NCI-H1930 (cell line): Measurements from ENCODE around the gene UBE2D2.
"Not testable (repeated sequence)": the region's sequence is repeated elsewhere in the genome, so short reads cannot be mapped to it uniquely, and the experiment has no call there.

ENCODE experiments used
- DNase-seq, 2 experiments: peaks; one replicate each; lab custom pipeline; 2025; lab: John Stamatoyannopoulos, UW

UBE2D2 gene

GRCh38 chr5:139560752-139561654 is at the start of gene UBE2D2:
Gene UBE2D2, plus strand, starts transcription at chr5:139561339. Its CDS starts 453 bp downstream, at chr5:139561792.
- peak; percentile 86 to 94 for DNase-seq

DNA sequence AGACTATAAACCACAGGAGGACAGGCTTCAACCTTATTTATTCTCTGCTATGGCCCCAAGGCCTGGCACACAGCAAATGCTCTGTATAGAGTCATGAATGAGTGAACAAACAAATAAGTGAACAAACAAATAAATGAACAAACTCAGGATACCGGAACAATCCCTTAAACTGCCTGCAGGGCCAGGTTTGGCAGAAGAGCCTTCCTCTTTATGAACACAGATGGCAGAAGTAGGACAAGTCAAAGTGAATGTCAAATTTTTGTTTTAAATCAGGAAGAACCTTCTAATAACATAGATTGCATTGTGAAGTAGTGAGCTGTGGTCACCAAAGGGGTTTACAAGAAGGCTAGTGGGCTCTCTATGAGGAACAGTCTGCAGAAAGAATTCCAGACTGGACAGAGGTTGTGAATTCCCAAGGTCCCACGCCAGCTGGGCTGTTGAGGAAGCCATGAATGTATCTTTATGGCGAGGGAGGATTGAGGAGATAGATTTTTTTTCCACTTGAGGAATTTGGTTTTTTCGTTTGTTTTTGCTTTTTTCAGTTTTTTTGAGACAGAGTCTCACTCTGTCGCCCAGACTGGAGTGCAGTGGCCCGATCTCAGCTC is 48.3 kb upstream of the UBE2D2 start:
- DNase-seq = no peak

- DNase-seq = peak; percentile 18 to 42
Observed at GRCh38 chr5:139513434-139513833, 47.7 kb upstream of the UBE2D2 start.

DNA sequence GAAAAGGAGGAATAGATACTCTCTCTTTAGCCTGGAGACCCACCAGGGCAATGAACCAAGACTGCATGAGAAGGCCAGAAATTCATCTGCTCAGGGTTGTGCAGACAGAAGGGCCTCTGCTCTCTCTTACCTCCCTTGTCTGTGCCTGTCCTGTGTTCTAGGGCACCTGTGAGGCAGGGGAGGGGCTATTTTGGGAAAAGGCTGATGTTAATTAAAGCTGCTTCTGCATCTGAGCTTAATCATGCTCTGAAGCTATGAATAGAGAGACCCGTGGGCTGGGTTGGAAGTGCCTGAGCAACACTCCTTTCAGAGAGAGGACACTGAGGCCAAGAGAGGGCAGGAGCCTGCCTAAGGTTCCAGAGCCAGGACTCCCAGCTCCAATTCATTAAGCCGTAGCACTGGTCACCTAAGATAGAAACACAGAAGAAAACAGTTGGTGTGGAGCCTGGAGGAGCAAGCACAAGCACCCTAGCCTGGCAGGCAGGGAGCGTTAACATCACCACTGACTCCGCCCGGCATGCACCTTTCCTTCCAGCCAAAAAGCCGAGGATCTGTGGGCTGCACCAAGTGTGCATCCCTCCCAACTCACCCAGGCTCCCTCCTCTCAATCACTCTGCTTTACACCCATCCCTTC is 47.2 kb upstream of the UBE2D2 start:
- no peak for DNase-seq

GRCh38 chr5:139514486-139514856 is 46.7 kb upstream of the UBE2D2 start:
- DNase-seq = no peak

GRCh38 chr5:139517683-139518564 is 43.2 kb upstream of the UBE2D2 start:
- DNase-seq = peak; percentile 49 to 84

DNA sequence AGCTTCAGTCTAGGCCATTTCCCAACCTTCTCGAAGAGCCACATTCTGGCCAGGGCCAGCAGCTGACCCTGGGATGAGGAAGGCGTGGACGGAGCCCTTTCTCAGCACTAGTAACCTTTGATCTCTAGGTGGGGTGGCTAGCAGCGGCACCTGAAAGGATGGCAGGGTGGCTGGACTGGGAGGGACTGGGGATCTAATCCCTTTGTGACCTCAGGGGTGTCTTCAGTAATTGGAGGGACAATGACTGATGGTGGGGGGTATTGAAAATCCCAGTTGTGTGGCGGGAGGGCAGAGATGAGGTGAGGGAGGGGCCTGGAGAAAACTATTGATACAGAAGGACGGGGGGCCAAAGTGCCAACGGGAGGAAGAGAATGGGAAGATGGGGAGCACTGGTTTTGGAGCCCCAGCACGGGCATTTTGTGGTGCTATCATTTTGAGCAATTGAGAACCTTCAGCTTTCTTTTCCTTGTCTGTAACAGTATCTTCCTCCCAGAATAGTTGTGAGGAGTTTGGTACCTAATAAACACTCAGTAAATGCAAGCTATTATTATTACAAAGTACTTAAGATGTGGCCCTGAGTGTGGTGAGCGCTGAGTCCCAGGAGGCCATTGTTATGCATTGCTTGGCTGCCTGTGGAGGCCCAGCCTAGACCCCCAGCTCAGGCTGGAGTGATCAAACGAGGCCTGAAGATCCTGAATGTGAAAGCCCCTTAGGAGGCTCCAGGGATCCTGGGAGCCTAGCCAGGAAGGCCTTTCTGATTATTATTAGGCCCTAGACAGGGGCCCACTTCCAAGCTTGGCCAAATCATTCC is 37.3 kb upstream of the UBE2D2 start:
- no peak for DNase-seq

- no peak for DNase-seq
Observed at GRCh38 chr5:139524446-139524845, 36.7 kb upstream of the UBE2D2 start.

- DNase-seq = no peak
Observed at GRCh38 chr5:139524940-139525585, 36.1 kb upstream of the UBE2D2 start.

GRCh38 chr5:139525586-139526308 is 35.4 kb upstream of the UBE2D2 start:
- DNase-seq = not testable (repeated sequence)

DNA sequence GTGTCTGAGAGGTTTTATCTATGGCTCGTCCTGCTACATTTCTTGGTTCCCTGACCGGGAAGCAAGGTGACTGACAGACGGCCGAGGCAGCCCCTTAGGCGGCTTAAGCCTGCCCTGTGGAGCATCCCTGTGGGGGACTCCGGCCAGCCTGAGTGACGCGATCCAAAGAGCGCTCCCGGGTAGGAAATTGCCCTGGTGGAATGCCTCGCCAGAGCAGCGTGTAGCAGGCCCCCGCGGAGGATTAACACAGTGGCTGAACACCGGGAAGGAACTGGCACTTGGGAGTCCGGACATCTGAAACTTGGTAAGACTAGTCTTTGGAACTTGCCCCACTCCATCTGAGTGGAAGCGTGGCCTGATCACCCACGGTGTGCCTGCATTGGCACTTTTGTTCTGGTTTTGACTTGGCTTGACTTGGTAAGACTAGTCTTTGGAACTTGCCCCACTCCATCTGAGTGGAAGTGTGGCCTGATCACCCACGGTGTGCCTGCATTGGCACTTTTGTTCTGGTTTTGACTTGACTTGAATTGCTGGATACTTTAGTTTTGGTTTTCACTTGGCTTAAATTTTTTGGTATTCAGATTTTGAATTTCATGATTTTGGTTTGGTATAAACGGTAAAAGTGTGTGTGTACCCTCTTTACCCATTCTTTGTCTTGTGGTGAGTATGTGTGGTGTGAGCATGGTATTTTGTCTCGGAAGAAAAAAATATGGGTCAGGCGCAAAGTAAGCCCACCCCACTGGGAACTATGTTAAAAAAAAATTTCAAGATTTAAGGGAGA is 34.6 kb upstream of the UBE2D2 start:
- not testable (repeated sequence) for DNase-seq

DNA sequence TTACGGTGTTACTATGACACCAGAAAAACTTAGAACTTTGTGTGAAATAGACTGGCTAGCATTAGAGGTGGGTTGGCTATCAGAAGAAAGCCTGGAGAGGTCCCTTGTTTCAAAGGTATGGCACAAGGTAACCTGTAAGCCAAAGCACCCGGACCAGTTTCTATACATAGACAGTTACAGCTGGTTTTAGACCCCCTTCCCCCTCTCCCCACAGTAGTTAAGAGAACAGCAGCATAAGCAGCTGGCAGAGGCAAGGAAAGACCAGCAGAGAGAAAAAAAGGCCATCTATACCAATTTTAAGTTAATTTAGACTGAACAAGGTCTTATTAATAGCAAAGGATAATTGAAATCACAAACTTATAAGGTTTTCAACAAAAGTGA is 34.1 kb upstream of the UBE2D2 start:
- DNase-seq = not testable (repeated sequence)

- not testable (repeated sequence) for DNase-seq
Observed at GRCh38 chr5:139527896-139528467, 33.2 kb upstream of the UBE2D2 start.

DNA sequence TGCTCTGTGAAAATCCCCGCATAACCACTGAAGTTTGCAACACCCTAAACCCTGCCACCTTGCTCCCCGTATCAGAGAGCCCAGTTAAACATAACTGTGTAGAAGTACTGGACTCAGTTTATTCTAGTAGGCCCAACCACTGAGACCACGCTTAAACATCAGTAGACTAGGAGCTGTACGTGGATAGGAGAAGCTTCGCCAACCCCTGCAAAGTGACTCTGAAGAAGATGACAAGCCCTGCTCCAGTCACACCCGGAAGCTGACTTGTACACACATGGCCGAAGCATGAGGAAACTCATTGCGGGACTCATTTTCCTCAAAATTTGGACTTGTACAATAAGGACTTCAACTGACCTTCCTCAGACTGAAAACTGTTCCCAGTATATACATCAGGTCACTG is 32.4 kb upstream of the UBE2D2 start:
- not testable (repeated sequence) for DNase-seq

DNA sequence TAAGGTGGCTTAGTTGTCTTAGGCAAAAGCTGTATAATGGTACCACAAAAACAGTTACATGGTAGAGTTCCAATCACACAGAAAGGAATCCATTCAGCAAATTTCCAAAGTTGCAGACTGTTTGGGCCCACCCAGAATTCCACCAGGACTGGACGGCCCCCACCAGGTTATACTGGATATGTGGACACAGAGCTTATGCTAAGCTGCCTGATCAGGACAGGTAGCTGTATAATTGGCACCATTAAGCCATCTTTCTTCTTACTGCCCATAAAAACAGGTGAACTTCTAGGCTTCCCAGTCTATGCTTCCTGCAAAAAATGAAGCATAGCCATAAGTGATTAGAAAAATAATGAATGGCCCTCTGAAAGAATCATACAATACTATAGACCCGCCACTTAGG is 31.1 kb upstream of the UBE2D2 start:
- DNase-seq = not testable (repeated sequence)

DNA sequence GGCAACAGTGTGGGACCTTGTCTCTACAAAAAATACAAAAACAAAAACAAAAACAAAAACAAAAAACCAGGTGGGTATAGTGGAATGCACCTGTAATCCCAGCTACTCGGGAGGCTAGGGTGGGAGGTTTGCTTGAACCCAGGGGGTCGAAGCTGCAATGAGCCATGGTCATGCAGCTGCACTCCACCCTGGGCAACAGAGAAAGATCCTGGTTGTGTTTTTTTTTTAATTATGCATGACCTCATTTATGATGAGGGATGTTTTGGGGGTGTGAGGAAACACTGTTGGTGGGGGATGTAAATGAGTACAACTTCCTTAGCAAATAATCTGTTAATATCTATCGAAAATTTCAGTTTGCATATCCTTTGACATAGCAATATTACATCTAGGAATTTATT is 29.4 kb upstream of the UBE2D2 start:
- DNase-seq = no peak

- peak; percentile 48 to 62 for DNase-seq
Observed at GRCh38 chr5:139543423-139543991, 17.6 kb upstream of the UBE2D2 start.

GRCh38 chr5:139546593-139546992 is 14.5 kb upstream of the UBE2D2 start:
- not testable (repeated sequence) for DNase-seq
